ENCODE results near the gene OLIG1.

The OLIG1 gene

DNA sequence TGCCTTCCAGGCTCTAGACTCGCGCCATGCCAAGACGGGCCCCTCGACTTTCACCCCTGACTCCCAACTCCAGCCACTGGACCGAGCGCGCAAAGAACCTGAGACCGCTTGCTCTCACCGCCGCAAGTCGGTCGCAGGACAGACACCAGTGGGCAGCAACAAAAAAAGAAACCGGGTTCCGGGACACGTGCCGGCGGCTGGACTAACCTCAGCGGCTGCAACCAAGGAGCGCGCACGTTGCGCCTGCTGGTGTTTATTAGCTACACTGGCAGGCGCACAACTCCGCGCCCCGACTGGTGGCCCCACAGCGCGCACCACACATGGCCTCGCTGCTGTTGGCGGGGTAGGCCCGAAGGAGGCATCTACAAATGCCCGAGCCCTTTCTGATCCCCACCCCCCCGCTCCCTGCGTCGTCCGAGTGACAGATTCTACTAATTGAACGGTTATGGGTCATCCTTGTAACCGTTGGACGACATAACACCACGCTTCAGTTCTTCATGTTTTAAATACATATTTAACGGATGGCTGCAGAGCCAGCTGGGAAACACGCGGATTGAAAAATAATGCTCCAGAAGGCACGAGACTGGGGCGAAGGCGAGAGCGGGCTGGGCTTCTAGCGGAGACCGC lies 46.3 kb upstream of the OLIG1 start:
- H3K4me3 ChIP-seq (replicated peaks; ENCODE audit: insufficient read depth, low read length): no peak overlapping the region

DNA sequence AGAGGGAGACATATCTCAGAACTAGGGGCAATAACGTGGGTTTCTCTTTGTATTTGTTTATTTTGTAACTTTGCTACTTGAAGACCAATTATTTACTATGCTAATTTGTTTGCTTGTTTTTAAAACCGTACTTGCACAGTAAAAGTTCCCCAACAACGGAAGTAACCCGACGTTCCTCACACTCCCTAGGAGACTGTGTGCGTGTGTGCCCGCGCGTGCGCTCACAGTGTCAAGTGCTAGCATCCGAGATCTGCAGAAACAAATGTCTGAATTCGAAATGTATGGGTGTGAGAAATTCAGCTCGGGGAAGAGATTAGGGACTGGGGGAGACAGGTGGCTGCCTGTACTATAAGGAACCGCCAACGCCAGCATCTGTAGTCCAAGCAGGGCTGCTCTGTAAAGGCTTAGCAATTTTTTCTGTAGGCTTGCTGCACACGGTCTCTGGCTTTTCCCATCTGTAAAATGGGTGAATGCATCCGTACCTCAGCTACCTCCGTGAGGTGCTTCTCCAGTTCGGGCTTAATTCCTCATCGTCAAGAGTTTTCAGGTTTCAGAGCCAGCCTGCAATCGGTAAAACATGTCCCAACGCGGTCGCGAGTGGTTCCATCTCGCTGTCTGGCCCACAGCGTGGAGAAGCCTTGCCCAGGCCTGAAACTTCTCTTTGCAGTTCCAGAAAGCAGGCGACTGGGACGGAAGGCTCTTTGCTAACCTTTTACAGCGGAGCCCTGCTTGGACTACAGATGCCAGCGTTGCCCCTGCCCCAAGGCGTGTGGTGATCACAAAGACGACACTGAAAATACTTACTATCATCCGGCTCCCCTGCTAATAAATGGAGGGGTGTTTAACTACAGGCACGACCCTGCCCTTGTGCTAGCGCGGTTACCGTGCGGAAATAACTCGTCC lies 45.5 kb upstream of the OLIG1 start:
- H3K4me3 ChIP-seq (replicated peaks; ENCODE audit: insufficient read depth, low read length): no peak overlapping the region
- no peaks in the 10 kb centered on the region for H3K27me3 ChIP-seq (ENCODE audit: insufficient read depth, poor library complexity, severe bottlenecking)
- TF ChIP-seq, protein P1, sequence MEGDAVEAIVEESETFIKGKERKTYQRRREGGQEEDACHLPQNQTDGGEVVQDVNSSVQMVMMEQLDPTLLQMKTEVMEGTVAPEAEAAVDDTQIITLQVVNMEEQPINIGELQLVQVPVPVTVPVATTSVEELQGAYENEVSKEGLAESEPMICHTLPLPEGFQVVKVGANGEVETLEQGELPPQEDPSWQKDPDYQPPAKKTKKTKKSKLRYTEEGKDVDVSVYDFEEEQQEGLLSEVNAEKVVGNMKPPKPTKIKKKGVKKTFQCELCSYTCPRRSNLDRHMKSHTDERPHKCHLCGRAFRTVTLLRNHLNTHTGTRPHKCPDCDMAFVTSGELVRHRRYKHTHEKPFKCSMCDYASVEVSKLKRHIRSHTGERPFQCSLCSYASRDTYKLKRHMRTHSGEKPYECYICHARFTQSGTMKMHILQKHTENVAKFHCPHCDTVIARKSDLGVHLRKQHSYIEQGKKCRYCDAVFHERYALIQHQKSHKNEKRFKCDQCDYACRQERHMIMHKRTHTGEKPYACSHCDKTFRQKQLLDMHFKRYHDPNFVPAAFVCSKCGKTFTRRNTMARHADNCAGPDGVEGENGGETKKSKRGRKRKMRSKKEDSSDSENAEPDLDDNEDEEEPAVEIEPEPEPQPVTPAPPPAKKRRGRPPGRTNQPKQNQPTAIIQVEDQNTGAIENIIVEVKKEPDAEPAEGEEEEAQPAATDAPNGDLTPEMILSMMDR (IDR thresholded peaks at IDR 0.05; ENCODE audit: insufficient read depth, low read length): no peak
- no peak for TF ChIP-seq GABPA (IDR thresholded peaks at IDR 0.05; ENCODE audit: low read depth)
- no peak for TF ChIP-seq POLR2AphosphoS5 (IDR thresholded peaks at IDR 0.05; ENCODE audit: low read depth)
- TF ChIP-seq, protein P2, sequence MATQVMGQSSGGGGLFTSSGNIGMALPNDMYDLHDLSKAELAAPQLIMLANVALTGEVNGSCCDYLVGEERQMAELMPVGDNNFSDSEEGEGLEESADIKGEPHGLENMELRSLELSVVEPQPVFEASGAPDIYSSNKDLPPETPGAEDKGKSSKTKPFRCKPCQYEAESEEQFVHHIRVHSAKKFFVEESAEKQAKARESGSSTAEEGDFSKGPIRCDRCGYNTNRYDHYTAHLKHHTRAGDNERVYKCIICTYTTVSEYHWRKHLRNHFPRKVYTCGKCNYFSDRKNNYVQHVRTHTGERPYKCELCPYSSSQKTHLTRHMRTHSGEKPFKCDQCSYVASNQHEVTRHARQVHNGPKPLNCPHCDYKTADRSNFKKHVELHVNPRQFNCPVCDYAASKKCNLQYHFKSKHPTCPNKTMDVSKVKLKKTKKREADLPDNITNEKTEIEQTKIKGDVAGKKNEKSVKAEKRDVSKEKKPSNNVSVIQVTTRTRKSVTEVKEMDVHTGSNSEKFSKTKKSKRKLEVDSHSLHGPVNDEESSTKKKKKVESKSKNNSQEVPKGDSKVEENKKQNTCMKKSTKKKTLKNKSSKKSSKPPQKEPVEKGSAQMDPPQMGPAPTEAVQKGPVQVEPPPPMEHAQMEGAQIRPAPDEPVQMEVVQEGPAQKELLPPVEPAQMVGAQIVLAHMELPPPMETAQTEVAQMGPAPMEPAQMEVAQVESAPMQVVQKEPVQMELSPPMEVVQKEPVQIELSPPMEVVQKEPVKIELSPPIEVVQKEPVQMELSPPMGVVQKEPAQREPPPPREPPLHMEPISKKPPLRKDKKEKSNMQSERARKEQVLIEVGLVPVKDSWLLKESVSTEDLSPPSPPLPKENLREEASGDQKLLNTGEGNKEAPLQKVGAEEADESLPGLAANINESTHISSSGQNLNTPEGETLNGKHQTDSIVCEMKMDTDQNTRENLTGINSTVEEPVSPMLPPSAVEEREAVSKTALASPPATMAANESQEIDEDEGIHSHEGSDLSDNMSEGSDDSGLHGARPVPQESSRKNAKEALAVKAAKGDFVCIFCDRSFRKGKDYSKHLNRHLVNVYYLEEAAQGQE (IDR thresholded peaks at IDR 0.05; ENCODE audit: insufficient replicate concordance, low read depth): no peak
- TF ChIP-seq SPI1 (IDR thresholded peaks at IDR 0.05; ENCODE audit: borderline replicate concordance, low read depth): no peak
- H3K27ac ChIP-seq (replicated peaks): no peak overlapping the region
- no peak for DNase-seq (ENCODE audit: low read depth in 1 of 2, low spot score in 1 of 2)

More for the DNA sequence above, 46.3 kb upstream of the OLIG1 start:
- H3K27ac ChIP-seq (replicated peaks): no peak overlapping the region
- no peaks in the 10 kb centered on the region for H3K27me3 ChIP-seq (ENCODE audit: insufficient read depth, poor library complexity, severe bottlenecking)
- TF ChIP-seq, protein P2 (IDR thresholded peaks at IDR 0.05; ENCODE audit: insufficient replicate concordance, low read depth): no peak
- TF ChIP-seq SPI1 (IDR thresholded peaks at IDR 0.05; ENCODE audit: borderline replicate concordance, low read depth) (no peak), GABPA (IDR thresholded peaks at IDR 0.05; ENCODE audit: low read depth) (no peak), POLR2AphosphoS5 (IDR thresholded peaks at IDR 0.05; ENCODE audit: low read depth) (no peak)
- TF ChIP-seq, protein P1 (IDR thresholded peaks at IDR 0.05; ENCODE audit: insufficient read depth, low read length): no peak
- DNase-seq (ENCODE audit: low read depth in 1 of 2, low spot score in 1 of 2): no peak

DNA sequence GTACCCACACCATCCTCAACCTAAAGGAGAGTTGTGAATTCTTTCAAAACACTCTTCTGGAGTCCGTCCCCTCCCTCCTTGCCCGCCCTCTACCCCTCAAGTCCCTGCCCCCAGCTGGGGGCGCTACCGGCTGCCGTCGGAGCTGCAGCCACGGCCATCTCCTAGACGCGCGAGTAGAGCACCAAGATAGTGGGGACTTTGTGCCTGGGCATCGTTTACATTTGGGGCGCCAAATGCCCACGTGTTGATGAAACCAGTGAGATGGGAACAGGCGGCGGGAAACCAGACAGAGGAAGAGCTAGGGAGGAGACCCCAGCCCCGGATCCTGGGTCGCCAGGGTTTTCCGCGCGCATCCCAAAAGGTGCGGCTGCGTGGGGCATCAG lies 44.8 kb upstream of the OLIG1 start:
- peak overlapping the region; percentile 55 for H3K4me3 ChIP-seq (replicated peaks; ENCODE audit: insufficient read depth, low read length)
- DNase-seq (ENCODE audit: low read depth in 1 of 2, low spot score in 1 of 2): no peak
- no peaks in the 10 kb centered on the region for H3K27me3 ChIP-seq (ENCODE audit: insufficient read depth, poor library complexity, severe bottlenecking)
- peak overlapping the region; percentile 69 for H3K27ac ChIP-seq (replicated peaks)
- TF ChIP-seq, protein P2 (IDR thresholded peaks at IDR 0.05; ENCODE audit: insufficient replicate concordance, low read depth): no peak
- no peak for TF ChIP-seq GABPA (IDR thresholded peaks at IDR 0.05; ENCODE audit: low read depth)
- TF ChIP-seq SPI1 (IDR thresholded peaks at IDR 0.05; ENCODE audit: borderline replicate concordance, low read depth): no peak
- TF ChIP-seq, protein P1 (IDR thresholded peaks at IDR 0.05; ENCODE audit: insufficient read depth, low read length): no peak
- TF ChIP-seq POLR2AphosphoS5 (IDR thresholded peaks at IDR 0.05; ENCODE audit: low read depth): no peak
